ENCODE measurements around the gene PCDHB14. TPM values are rescaled to one million over a fixed set of nuclear protein-coding genes. Genes with fewer than 3 reads are reported as not detected.
"Not testable (repeated sequence)": the region's sequence is repeated elsewhere in the genome, so short reads cannot be mapped to it uniquely, and the experiment has no call there.

Gene PCDHB14
- total and polyA plus RNA-seq, 4 experiments from 2014 or later: 0.14 to 0.15 TPM; not detected in 2

DNA sequence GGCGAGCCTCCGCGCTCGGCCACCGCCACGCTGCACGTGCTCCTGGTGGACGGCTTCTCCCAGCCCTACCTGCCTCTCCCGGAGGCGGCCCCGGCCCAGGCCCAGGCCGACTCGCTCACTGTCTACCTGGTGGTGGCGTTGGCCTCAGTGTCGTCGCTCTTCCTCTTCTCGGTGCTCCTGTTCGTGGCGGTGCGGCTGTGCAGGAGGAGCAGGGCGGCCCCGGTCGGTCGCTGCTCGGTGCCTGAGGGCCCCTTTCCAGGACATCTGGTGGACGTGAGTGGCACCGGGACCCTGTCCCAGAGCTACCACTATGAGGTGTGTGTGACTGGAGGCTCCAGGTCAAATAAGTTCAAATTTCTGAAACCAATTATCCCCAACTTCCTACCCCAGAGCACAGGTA is 12.3 kb upstream of the PCDHB14 start:
- H3K27ac Mint-ChIP-seq; H3K36me3 ChIP-seq (ENCODE audit: insufficient read depth, low read length); H3K4me1 ChIP-seq (ENCODE audit: insufficient read depth, low read length); H3K4me3 Mint-ChIP-seq; CTCF ChIA-PET (ENCODE audit: partially characterized antibody); H3K36me3 Mint-ChIP-seq; H3K9me3 ChIP-seq (ENCODE audit: control insufficient read depth in 1 of 2, low read length in 2 of 2); H3K4me3 ChIP-seq (ENCODE audit: low read length in 2 of 2); POLR2A ChIA-PET (ENCODE audit: partially characterized antibody); DNase-seq; H3K4me1 Mint-ChIP-seq; H3K27ac ChIP-seq (ENCODE audit: low read depth, low read length); intact Hi-C loops (cut with micrococcal nuclease): not testable (repeated sequence)
- Mint-ChIP-seq H3K27me3 (peaks cover 37 to 47% of the 10 kb centered on the region in 2 donors), H3K9me3 (peaks cover 0 to 34% (median 26%) of the 10 kb centered on the region in 8 donors)
- H3K27me3 ChIP-seq (ENCODE audit: insufficient read depth, low read length): peaks cover 14% of the 10 kb centered on the region

- H3K9me3 ChIP-seq (ENCODE audit: control insufficient read depth in 1 of 2, low read length in 2 of 2); H3K4me3 ChIP-seq (ENCODE audit: low read length in 2 of 2); H3K27ac Mint-ChIP-seq; POLR2A ChIA-PET (ENCODE audit: partially characterized antibody); H3K4me1 Mint-ChIP-seq; H3K27me3 ChIP-seq (ENCODE audit: insufficient read depth, low read length); H3K36me3 ChIP-seq (ENCODE audit: insufficient read depth, low read length); H3K4me1 ChIP-seq (ENCODE audit: insufficient read depth, low read length); H3K27ac ChIP-seq (ENCODE audit: low read depth, low read length); H3K36me3 Mint-ChIP-seq: not testable (repeated sequence)
- peak in 3 of 5 donors; percentile 22 to 45 (median 22) for DNase-seq
- CTCF ChIA-PET (ENCODE audit: partially characterized antibody): interaction anchor here (0.8 kb wide), 1 partner anchor 13 kb away, joined by 3 read pairs; no protein-coding TSS in a partner anchor
- Mint-ChIP-seq H3K9me3 (peaks cover 0 to 56% (median 43%) of the 10 kb centered on the region in 8 donors), H3K4me3 (peak within 1 kb of the TSS in 5 of 8 donors; percentile 10 to 78 (median 63)), H3K27me3 (peaks cover 38 to 45% of the 10 kb centered on the region in 2 donors)
- intact Hi-C loops (cut with micrococcal nuclease): loop anchor here (2.0 kb wide), 1 partner anchor 345 kb away; no protein-coding TSS in a partner anchor
Observed at GRCh38 chr5:141213656-141214339, 9.3 kb upstream of the PCDHB14 start, which contains the start of gene PCDHB13. TSS of gene PCDHB13 (plus strand) at chr5:141213919. CDS start at chr5:141214124, 205 bp downstream.

- intact Hi-C loops (cut with micrococcal nuclease): loop anchor here (2.0 kb wide), 1 partner anchor 344 kb away; no protein-coding TSS in a partner anchor
- H3K36me3 Mint-ChIP-seq; POLR2A ChIA-PET (ENCODE audit: partially characterized antibody); DNase-seq; H3K4me1 ChIP-seq (ENCODE audit: insufficient read depth, low read length); H3K27ac Mint-ChIP-seq; H3K36me3 ChIP-seq (ENCODE audit: insufficient read depth, low read length); H3K4me1 Mint-ChIP-seq; H3K27me3 ChIP-seq (ENCODE audit: insufficient read depth, low read length); H3K9me3 ChIP-seq (ENCODE audit: control insufficient read depth in 1 of 2, low read length in 2 of 2); H3K27ac ChIP-seq (ENCODE audit: low read depth, low read length); H3K4me3 ChIP-seq (ENCODE audit: low read length in 2 of 2): not testable (repeated sequence)
- H3K4me3 Mint-ChIP-seq: peak overlapping the region in 1 of 8 donors; percentile 55
- CTCF ChIA-PET (ENCODE audit: partially characterized antibody): interaction anchor here (0.8 kb wide), 1 partner anchor 12 kb away, joined by 3 read pairs; no protein-coding TSS in a partner anchor
- peaks cover 37 to 39% of the 10 kb centered on the region in 2 donors for H3K27me3 Mint-ChIP-seq
- peaks cover under 1 to 57% (median 44%) of the 10 kb centered on the region in 8 donors for H3K9me3 Mint-ChIP-seq
Observed at GRCh38 chr5:141214583-141214982, 8.6 kb upstream of the PCDHB14 start.

GRCh38 chr5:141215504-141215903 is 7.6 kb upstream of the PCDHB14 start:
- intact Hi-C loops (cut with micrococcal nuclease): loop anchor here (2.0 kb wide), 1 partner anchor 343 kb away; no protein-coding TSS in a partner anchor
- H3K27ac ChIP-seq (ENCODE audit: low read depth, low read length); POLR2A ChIA-PET (ENCODE audit: partially characterized antibody); H3K9me3 ChIP-seq (ENCODE audit: control insufficient read depth in 1 of 2, low read length in 2 of 2); H3K4me1 Mint-ChIP-seq; H3K27ac Mint-ChIP-seq; H3K36me3 Mint-ChIP-seq; H3K36me3 ChIP-seq (ENCODE audit: insufficient read depth, low read length); H3K4me3 ChIP-seq (ENCODE audit: low read length in 2 of 2); H3K4me3 Mint-ChIP-seq; DNase-seq; CTCF ChIA-PET (ENCODE audit: partially characterized antibody); H3K27me3 ChIP-seq (ENCODE audit: insufficient read depth, low read length); H3K4me1 ChIP-seq (ENCODE audit: insufficient read depth, low read length): not testable (repeated sequence)
- Mint-ChIP-seq H3K9me3 (peaks cover 3 to 62% (median 42%) of the 10 kb centered on the region in 8 donors), H3K27me3 (peaks cover 38 to 40% of the 10 kb centered on the region in 2 donors)

DNA sequence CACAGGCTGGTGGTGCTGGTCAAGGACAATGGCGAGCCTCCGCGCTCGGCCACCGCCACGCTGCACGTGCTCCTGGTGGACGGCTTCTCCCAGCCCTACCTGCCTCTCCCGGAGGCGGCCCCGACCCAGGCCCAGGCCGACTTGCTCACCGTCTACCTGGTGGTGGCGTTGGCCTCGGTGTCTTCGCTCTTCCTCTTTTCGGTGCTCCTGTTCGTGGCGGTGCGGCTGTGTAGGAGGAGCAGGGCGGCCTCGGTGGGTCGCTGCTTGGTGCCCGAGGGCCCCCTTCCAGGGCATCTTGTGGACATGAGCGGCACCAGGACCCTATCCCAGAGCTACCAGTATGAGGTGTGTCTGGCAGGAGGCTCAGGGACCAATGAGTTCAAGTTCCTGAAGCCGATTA is 7.1 kb upstream of the PCDHB14 start:
- intact Hi-C loops (cut with micrococcal nuclease); H3K9me3 ChIP-seq (ENCODE audit: control insufficient read depth in 1 of 2, low read length in 2 of 2); H3K27me3 ChIP-seq (ENCODE audit: insufficient read depth, low read length); POLR2A ChIA-PET (ENCODE audit: partially characterized antibody); H3K36me3 ChIP-seq (ENCODE audit: insufficient read depth, low read length); CTCF ChIA-PET (ENCODE audit: partially characterized antibody); H3K4me1 ChIP-seq (ENCODE audit: insufficient read depth, low read length); H3K4me3 Mint-ChIP-seq; H3K27ac Mint-ChIP-seq; H3K27ac ChIP-seq (ENCODE audit: low read depth, low read length); H3K4me1 Mint-ChIP-seq; H3K4me3 ChIP-seq (ENCODE audit: low read length in 2 of 2); DNase-seq; H3K36me3 Mint-ChIP-seq: not testable (repeated sequence)
- Mint-ChIP-seq H3K27me3 (peaks cover 38 to 41% of the 10 kb centered on the region in 2 donors), H3K9me3 (peaks cover 3 to 63% (median 42%) of the 10 kb centered on the region in 8 donors)

DNA sequence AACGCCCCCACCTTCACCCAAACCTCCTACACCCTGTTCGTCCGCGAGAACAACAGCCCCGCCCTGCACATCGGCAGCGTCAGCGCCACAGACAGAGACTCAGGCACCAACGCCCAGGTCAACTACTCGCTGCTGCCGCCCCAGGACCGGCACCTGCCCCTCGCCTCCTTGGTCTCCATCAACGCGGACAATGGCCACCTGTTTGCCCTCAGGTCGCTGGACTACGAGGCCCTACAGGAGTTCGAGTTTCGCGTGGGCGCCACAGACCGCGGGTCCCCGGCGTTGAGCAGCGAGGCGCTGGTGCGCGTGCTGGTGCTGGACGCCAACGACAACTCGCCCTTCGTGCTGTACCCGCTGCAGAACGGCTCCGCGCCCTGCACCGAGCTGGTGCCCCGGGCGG is 1.7 kb downstream of the PCDHB14 start:
- H3K27ac Mint-ChIP-seq; H3K4me1 Mint-ChIP-seq; H3K4me3 Mint-ChIP-seq; POLR2A ChIA-PET (ENCODE audit: partially characterized antibody); H3K27ac ChIP-seq (ENCODE audit: low read depth, low read length); H3K4me3 ChIP-seq (ENCODE audit: low read length in 2 of 2); intact Hi-C loops (cut with micrococcal nuclease); CTCF ChIA-PET (ENCODE audit: partially characterized antibody); H3K36me3 ChIP-seq (ENCODE audit: insufficient read depth, low read length); H3K36me3 Mint-ChIP-seq; H3K4me1 ChIP-seq (ENCODE audit: insufficient read depth, low read length); H3K9me3 ChIP-seq (ENCODE audit: control insufficient read depth in 1 of 2, low read length in 2 of 2); DNase-seq: not testable (repeated sequence)
- peaks cover 2 to 53% (median 32%) of the 10 kb centered on the region in 8 donors for H3K9me3 Mint-ChIP-seq
- H3K27me3 ChIP-seq (ENCODE audit: insufficient read depth, low read length): peaks cover 12% of the 10 kb centered on the region
- peaks cover 28 to 38% of the 10 kb centered on the region in 2 donors for H3K27me3 Mint-ChIP-seq

- CTCF ChIA-PET (ENCODE audit: partially characterized antibody); H3K4me3 Mint-ChIP-seq; H3K9me3 ChIP-seq (ENCODE audit: control insufficient read depth in 1 of 2, low read length in 2 of 2); H3K27ac Mint-ChIP-seq; H3K4me3 ChIP-seq (ENCODE audit: low read length in 2 of 2); H3K4me1 ChIP-seq (ENCODE audit: insufficient read depth, low read length); H3K4me1 Mint-ChIP-seq; H3K36me3 ChIP-seq (ENCODE audit: insufficient read depth, low read length); intact Hi-C loops (cut with micrococcal nuclease); H3K36me3 Mint-ChIP-seq; DNase-seq; H3K27ac ChIP-seq (ENCODE audit: low read depth, low read length); POLR2A ChIA-PET (ENCODE audit: partially characterized antibody): not testable (repeated sequence)
- peaks cover 2 to 48% (median 31%) of the 10 kb centered on the region in 8 donors for H3K9me3 Mint-ChIP-seq
- peaks cover 12% of the 10 kb centered on the region for H3K27me3 ChIP-seq (ENCODE audit: insufficient read depth, low read length)
- H3K27me3 Mint-ChIP-seq: peaks cover 27 to 32% of the 10 kb centered on the region in 2 donors
Observed at GRCh38 chr5:141225421-141225820, 2.3 kb downstream of the PCDHB14 start.
